A549 (cell line): Measurements from ENCODE around the gene NAPEPLD.
"Not testable (repeated sequence)": the region's sequence is repeated elsewhere in the genome, so short reads cannot be mapped to it uniquely, and the experiment has no call there.

Experiments
- BHLHE40 ChIP-seq: IDR thresholded peaks from 2 replicates; pipeline ENCODE4 v1.6.1; 2012; ENCODE audit warnings: low read depth, low read length, inconsistent platforms
- EP300 ChIP-seq, 2 experiments: fragments of >200 bp; sonication (Bioruptor Twin); formaldehyde crosslinking; IDR thresholded peaks; 2 replicates in 1 of 2; 3 replicates in 1 of 2; pipeline ENCODE4 v1.6.1; 2016 to 2017
- JUNB ChIP-seq: fragments of >200 bp; sonication (Bioruptor Twin); formaldehyde crosslinking; IDR thresholded peaks from 2 replicates; pipeline ENCODE4 v1.6.1; 2016
- NPAS2 ChIP-seq: fragments of 250-450 bp; sonication (Bioruptor Pico); IDR thresholded peaks from 2 replicates; pipeline ENCODE4 v1.8.0; 2022; ENCODE audit warnings: mild to moderate bottlenecking, moderate library complexity, borderline replicate concordance
- POLR2AphosphoS2 ChIP-seq: conservative IDR thresholded peaks from 2 replicates; pipeline ENCODE4 v1.6.1; 2012; ENCODE audit warnings: low read length, improper control_type of control experiment, inconsistent platforms
- RCOR1 ChIP-seq: fragments of 150-350 bp; IDR thresholded peaks from 2 replicates; pipeline ENCODE4 v1.6.1; 2014; ENCODE audit warnings: antibody characterized with exemption, low read length, low read depth
- RFX5 ChIP-seq: fragments of 450-650 bp; IDR thresholded peaks from 2 replicates; pipeline ENCODE4 v1.7.1; 2014; ENCODE audit warnings: antibody characterized with exemption, mild to moderate bottlenecking, moderate library complexity
- RNF2 ChIP-seq: fragments of 200-600 bp; sonication (generic); IDR thresholded peaks from 2 replicates; pipeline ENCODE4 v1.6.1; 2016; ENCODE audit warnings: low read depth, mild to moderate bottlenecking, antibody characterized with exemption, moderate library complexity, borderline replicate concordance
- ZNF302 ChIP-seq: fragments of 250-450 bp; sonication (Bioruptor Pico); IDR thresholded peaks from 2 replicates; pipeline ENCODE4 v1.9.0; 2021; ENCODE audit warnings: inconsistent platforms, mild to moderate bottlenecking, moderate library complexity
- TF ChIP-seq, protein P1 (sequence below): fragments of >200 bp; sonication (Bioruptor Twin); formaldehyde crosslinking; IDR thresholded peaks from 3 replicates; pipeline ENCODE4 v1.5.1; 2016
- TF ChIP-seq, protein P2 (sequence below): fragments of 200-600 bp; sonication (generic); IDR thresholded peaks from 2 replicates; pipeline ENCODE4 v1.6.1; 2016; ENCODE audit warnings: antibody characterized with exemption, mild to moderate bottlenecking, moderate library complexity

DNA sequence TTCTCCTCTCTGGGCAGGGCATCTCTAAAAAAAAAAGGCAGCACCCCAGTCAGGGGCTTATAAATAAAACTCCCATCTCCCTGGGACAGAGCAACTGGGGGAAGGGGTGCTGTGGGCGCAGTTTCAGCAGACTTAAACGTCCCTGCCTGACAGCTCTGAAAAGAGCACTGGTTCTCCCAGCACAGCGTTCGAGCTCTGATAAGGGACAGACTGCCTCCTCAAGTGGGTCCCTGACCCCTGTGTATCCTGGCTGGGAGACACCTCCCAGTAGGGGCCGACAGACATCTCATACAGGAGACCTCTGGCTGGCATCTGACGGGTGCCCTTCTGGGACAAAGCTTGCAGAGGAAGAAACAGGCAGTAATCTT is 42.2 kb downstream of the NAPEPLD start:
- not testable (repeated sequence) for TF ChIP-seq RFX5; RCOR1; BHLHE40; POLR2AphosphoS2; RNF2; JUNB; ZNF302 (CRISPR knock-in tag); NPAS2 (CRISPR knock-in tag); EP300 (IDR thresholded peaks at IDR 0.05)
- TF ChIP-seq, protein P1, sequence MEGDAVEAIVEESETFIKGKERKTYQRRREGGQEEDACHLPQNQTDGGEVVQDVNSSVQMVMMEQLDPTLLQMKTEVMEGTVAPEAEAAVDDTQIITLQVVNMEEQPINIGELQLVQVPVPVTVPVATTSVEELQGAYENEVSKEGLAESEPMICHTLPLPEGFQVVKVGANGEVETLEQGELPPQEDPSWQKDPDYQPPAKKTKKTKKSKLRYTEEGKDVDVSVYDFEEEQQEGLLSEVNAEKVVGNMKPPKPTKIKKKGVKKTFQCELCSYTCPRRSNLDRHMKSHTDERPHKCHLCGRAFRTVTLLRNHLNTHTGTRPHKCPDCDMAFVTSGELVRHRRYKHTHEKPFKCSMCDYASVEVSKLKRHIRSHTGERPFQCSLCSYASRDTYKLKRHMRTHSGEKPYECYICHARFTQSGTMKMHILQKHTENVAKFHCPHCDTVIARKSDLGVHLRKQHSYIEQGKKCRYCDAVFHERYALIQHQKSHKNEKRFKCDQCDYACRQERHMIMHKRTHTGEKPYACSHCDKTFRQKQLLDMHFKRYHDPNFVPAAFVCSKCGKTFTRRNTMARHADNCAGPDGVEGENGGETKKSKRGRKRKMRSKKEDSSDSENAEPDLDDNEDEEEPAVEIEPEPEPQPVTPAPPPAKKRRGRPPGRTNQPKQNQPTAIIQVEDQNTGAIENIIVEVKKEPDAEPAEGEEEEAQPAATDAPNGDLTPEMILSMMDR = not testable (repeated sequence)
- TF ChIP-seq, protein P2, sequence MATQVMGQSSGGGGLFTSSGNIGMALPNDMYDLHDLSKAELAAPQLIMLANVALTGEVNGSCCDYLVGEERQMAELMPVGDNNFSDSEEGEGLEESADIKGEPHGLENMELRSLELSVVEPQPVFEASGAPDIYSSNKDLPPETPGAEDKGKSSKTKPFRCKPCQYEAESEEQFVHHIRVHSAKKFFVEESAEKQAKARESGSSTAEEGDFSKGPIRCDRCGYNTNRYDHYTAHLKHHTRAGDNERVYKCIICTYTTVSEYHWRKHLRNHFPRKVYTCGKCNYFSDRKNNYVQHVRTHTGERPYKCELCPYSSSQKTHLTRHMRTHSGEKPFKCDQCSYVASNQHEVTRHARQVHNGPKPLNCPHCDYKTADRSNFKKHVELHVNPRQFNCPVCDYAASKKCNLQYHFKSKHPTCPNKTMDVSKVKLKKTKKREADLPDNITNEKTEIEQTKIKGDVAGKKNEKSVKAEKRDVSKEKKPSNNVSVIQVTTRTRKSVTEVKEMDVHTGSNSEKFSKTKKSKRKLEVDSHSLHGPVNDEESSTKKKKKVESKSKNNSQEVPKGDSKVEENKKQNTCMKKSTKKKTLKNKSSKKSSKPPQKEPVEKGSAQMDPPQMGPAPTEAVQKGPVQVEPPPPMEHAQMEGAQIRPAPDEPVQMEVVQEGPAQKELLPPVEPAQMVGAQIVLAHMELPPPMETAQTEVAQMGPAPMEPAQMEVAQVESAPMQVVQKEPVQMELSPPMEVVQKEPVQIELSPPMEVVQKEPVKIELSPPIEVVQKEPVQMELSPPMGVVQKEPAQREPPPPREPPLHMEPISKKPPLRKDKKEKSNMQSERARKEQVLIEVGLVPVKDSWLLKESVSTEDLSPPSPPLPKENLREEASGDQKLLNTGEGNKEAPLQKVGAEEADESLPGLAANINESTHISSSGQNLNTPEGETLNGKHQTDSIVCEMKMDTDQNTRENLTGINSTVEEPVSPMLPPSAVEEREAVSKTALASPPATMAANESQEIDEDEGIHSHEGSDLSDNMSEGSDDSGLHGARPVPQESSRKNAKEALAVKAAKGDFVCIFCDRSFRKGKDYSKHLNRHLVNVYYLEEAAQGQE = not testable (repeated sequence)
